ENCODE data around the gene PTGR2.
"Not testable (repeated sequence)": the region's sequence is repeated elsewhere in the genome, so short reads cannot be mapped to it uniquely, and the experiment has no call there.

Gene PTGR2

DNA sequence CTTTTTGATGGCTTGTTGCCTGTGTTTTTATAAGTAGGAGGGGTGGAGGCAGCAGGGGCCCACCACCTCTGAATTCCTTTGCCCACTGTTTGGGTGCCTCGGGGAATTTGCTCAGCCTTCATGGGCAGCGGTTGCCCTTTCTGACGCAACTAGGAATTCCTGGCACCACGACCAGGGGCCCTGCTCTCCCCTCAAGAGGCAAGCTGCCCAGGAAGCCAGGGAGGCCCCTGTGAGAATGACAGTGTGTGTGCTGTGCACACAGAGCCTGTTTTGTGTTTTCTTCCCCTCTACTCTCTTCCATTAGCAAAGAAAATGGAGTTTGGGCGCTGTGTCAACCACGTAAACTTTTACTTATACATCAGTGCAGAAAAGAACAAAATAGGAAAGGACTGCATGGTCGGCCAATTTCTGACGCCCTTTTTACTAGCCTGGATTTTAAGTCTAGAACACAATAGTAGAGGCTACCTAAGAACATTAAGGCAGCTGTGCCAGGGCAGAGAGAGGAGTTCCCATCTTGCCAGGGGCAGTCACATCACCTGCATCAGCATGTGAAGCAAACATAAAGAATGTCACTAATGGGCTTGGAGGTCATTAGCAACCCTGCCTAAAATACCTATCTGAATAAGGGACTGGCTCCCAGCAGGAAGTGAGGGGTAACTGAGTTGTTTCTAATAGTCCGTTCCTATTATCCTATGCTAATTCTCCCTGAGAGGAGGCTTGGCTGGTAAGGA is 17.9 kb upstream of the PTGR2 start:
- no peak for DNase-seq

DNA sequence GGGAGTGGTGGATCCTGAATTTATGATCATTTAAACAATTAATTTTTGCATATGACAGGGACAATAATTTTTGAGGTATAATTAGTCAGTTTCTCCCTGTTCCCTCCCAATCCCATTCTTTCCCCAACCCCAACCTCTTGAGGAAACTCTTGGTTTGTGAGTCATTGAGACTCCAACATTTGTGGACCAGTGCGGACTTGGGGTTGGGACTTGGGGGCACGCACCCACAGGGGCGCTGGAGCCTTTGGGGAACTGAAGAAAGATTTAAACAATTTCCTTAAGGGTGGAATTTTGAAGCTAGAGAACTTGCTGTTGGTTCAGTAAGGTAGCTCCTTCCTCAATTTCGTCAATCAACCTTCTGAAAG is 17.4 kb upstream of the PTGR2 start:
- no peak for DNase-seq

DNA sequence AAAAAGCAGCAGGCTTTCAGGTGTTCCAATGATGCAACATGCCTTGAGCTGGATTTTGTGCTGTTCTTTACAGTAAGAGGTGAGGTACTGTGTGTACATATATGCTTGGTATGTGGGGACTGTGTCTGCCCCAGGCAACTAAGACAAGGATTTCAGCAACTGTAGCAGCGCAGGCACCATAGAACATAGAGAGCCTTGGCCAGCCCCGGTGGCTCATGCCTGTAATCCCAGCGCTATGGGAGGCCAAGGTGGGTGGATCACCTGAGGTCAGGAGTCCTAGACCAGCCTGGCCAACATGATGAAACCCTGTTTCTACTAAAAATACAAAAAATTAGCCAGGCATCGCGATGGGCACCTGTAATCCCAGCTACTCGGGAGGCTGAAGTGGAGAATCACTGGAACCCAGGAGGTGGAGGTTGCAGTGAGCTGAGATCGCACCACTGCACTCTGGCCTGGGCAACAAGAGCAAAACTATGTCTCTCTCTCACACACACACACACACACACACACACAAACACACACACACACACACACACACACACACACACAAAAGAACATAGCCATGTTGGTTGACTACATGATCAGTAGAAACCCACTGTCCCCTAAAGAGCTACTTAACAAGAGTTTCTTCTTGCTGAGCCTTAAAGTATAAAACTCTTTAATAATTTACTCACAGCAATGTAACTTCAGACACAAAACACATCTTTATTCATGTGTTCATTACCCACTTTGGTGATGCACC is 13.2 kb upstream of the PTGR2 start:
- not testable (repeated sequence) for DNase-seq

DNA sequence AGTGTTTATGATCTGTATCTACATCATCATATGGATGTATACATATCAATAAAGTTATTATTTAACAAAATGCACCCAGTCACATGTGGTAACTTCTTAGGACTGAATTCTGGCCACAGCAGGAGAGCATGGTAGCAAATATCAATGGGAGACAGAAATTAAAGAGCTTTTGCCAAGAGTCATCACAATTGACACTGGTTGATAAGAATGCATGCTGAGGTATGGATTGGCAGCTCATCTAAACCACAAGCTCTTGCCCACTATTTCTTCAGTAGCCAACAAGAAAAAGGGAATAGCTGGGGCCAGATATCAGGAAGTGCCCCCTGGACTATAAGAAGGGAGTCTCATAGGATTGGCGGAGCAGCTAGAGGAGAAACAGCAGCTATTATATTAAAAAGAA is 9.4 kb upstream of the PTGR2 start:
- DNase-seq, result no peak

DNA sequence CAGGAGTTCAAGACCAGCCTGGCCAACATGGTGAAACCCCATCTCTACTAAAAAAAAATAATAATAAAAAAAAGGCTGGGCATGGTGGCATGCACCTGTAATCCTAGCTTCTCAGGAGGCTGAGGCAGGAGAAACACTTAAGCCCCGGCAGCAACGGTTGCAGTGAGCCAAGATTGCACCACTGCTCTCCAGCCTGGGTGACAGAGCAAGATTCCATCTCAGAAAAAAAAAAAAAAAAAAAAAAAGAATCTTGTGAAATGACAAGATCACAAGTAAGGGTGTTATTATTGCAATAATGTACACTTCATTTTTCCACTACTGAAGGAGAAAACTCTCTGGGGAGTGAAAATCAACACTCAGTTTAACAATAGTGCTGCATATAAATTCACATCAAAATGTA is 8.8 kb upstream of the PTGR2 start:
- DNase-seq, result no peak

DNA sequence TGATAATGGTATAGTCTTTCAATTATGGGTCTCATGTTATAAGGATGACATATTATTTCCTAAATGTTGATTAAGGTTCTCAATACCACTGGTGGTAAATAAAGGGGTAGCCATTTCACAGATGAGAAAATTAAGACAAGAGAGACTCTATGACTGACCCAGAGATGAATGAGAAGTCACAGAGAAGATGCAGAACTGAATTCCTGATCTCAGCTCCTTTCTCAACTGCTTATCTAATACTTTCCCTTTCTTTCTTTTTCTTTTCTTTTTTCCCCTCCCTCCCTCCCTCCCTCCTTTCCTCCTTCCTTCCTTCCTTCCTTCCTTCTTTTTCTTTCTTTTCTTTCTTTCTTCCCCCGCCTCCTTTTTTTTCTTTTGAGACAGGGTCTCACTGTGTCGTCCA is 8.3 kb upstream of the PTGR2 start:
- no peak for DNase-seq

DNA sequence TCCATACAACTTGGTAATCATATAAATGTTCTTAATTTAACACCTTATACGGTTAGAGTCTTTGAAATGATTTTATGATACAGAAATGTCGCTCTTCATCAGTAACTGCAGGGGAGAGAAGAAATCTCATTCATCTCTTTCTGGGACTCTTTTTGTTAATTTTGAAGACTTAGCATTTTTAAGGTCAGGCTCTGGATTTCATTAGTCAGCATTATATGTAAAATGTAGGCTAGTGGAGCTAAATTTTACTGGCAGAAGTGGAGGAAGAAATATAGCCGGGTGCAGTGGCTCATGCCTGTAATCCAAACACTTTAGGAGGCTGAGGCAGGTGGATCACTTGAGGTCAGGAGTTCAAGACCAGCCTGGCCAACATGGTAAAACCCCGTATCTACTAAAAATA is 4.7 kb upstream of the PTGR2 start:
- DNase-seq, result no peak

DNA sequence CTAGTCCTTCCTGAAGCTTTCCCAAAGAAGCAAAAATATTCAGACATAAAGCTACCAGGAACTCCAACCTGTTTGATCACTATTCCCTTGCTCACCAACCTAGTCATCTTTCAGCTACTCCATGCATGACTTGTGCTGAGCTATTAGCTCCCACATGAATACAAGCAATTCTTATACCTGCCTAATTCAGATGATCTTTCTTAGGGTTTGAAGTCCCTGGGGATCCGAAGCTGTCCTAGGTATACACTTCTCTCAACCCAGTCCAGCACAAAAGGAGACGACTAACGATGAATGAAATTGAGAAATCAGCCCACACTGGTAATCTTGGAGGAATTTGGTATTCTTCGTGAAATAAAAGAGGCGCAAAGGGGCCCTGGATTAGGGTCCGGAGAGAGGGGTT is 631 bp upstream of the PTGR2 start:
- DNase-seq, result peak in 1 of 2 experiments; percentile 20

DNA sequence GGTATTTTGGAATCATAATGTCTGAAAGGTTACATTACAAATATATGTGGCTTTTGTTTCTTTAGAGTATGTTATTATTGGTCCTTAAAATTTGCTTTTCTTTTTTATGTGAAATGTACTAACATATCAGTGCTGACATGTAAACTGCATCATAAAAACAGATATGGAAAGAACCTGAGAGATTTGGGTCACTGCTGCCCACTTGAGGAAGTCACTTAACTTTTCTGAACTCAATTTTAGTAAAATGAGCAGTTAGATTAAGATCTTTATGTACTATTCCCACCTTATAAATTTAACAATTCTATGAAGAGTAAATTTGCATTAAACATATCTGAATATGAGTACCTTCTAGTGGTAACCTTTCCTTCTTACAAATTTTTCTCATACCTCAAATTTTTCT is 7.5 kb downstream of the PTGR2 start:
- no peak for DNase-seq

DNA sequence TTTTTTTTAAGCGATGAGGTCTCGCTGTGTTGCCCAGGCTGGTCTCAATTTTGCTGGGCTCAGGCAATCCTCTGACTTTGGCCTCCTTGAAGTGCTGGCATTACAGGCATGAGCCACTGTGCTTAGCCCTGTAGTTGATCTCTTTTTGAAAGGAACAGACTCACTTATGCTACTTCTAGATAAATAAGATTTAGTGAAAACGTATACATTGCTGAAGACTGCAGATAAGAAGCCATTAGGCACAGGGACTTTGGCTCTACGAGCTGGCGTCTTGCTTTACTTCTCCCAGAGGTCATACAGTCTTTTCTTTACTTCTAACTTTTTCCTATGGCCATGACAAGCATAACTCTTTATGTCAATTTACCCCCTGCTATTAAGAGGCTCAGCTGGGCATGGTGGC is 9.4 kb downstream of the PTGR2 start:
- DNase-seq, result no peak

DNA sequence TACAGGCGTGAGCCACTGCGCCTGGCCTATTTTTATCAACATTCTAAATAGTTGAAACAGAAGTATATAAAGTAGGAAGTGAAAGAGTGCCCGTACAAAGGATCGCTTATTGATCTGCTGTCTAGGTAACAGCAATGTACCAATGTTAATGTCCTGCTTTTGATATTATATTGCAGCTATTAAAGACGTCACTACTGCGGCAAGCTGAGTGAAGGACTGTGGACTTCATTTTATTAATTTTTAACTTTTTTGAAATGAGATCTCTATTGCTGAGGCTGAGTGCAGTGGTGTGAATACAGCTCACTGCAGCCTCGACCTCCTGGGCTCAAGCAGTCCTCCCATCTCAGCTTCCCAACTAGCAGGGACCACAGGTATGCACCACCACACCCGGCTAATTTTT is 10.8 kb downstream of the PTGR2 start:
- no peak for DNase-seq

DNA sequence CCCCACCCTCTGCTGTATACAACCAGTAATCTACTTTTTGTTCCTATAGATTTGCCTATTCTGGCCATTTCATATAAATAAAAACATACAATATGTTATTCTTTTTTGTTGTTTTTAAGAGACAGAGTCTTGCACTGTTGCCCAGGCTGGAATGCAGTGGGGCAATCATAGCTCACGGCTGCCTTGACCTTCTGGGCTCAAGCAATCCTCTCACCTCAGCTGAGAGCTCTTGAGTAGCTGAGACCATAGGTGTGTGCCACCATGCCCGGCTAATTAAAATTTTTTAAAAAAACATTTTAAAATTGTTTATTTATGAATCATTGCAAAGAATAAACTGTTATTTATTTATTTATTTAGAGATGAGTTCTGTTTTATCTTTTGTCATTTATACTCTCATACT is 11.6 kb downstream of the PTGR2 start:
- no peak for DNase-seq

DNA sequence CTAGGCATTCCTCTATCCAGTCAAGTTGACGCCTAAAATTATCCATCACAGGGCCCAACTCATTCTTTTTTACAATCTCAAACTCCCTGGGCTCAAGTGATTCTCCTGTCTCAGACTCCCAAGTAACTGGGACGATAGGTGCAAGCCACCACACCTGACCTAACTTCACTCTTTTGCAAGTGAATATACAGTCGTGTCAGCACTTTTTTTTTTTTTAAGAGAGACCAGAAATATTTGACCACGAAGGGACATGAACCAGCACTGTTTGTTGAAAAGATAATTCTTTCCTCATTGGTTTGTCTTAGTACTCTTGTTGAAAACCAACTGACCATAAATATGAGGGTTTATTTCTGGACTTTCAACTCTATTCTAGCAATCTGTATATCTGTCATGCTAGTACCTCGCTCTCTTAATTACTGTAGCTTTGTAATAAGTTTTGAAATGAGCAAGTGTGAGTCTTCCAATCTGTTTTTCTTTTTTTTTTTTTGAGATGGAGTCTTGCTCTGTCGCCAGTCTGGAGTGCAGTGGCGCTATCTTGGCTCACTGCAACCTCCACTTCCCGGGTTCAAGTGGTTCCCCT is 14.0 kb downstream of the PTGR2 start:
- DNase-seq, result no peak

DNA sequence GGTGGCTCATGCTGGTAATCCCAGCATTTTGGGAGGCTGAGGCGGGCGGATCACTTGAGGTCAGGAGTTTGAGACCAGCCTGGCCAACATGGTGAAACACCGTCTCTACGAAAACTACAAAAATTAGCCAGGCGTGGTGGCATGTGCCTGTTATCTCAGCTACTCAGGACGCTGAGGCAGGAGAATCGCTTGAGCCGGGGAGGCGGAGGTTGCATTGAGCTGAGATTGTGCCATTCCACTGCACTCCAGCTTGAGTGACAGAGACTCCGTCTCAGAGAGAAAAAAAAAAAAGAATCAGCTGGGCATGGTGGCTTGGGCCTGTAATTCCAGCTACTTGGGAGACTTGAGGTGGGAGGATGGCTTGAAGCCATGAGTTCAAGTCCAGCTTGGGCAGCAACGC is 18.1 kb downstream of the PTGR2 start:
- not testable (repeated sequence) for DNase-seq

DNA sequence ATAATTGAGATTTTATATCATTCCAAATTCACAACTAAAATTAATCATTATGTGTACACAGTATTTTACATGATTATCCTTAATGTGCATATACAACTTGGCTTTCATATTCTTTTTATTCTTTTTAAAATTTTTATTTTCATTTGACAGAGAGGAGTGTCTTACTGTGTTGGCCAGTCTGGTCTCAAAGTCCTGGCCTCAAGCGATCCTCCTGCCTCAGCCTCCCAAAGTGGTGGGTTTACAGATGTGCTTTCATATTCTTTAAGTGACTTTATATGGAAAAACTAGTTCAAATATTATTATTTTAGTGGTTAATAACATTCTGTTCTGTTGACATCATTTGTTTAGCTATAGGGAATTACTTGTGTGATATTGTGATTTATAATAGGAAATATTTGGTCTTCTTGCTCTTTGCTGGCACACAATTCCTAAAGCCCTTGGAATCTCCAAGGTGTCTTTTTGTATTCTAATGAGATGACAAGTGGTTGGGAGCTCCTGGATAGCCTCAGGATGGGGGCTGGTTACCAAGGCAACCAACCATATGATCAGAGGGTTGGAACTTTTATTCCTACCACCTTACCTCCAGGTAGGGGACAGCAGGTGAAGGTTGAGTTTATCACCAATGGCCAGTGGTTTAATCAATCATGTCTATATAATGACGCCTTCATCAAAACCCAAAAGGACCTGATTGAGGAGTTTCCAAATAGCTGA is 19.0 kb downstream of the PTGR2 start:
- no peak for DNase-seq

DNA sequence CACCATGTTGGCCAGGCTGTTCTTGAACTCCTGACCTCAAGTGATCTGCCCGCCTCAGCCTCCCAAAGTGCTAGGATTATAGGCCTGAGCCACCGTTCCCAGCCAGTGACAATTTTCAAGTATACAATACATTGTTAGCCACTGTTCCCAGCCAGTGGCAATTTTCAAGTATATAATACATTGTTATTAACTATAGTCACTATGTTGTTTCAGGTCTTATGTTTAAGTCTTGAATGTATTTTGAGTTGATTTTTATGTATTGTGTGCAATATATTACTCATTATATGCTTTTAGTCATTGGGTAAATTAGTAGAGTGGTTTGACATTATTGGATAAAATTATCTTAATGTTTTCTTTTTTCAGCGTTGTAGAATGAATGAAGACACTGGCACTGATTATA is 22.0 kb downstream of the PTGR2 start:
- no peak for DNase-seq

DNA sequence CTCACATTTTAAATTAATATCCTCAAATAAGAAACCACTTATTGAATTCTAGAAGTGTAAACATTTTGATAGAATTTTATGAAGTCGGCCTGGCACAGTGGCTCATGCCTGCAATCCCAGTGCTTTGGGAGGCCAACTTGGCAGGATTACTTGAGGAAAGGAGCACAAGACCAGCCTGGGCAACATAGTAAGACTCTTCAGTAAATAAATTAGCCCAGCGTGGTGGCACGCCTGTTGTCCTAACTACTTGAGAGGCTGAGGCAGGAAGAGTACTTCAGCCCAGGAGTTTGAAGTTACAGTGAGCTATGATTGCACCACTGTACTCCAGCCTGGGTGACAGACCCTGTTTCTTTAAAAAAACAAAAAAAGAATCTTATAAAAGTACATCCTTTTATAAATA is 26.2 kb downstream of the PTGR2 start:
- no peak for DNase-seq

DNA sequence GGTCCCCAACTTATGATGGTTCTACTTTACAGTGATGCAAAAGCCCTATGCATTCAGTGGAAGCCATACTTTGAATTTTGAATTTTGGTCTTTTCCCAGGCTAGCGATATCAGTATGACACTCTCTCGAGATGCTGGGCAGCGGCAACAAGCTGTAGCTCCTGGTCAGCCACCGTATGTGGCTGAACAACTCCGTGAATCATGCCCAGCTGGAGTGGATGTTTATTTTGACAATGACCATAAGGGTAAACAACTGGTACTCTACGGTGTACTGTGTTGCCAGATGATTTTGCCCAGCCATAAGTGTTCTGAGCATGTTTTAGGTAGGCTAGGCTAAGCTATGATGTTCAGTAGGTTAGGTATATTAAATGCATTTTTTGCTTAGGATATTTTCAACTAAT is 26.8 kb downstream of the PTGR2 start:
- DNase-seq, result no peak

DNA sequence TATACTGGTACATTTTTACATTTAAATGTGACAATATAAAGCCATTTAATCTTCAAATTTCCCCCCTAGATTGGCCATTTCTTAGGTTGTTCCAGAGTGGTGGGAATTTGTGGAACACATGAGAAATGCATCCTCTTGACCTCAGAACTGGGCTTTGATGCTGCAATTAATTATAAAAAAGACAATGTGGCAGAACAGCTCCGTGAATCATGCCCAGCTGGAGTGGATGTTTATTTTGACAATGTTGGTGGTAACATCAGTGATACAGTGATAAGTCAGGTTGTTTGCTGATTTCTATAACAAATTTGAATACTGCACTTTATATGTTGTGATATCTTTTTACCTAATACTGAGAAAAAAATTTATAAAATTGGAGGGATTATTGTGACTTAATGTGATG is 27.4 kb downstream of the PTGR2 start:
- no peak for DNase-seq

DNA sequence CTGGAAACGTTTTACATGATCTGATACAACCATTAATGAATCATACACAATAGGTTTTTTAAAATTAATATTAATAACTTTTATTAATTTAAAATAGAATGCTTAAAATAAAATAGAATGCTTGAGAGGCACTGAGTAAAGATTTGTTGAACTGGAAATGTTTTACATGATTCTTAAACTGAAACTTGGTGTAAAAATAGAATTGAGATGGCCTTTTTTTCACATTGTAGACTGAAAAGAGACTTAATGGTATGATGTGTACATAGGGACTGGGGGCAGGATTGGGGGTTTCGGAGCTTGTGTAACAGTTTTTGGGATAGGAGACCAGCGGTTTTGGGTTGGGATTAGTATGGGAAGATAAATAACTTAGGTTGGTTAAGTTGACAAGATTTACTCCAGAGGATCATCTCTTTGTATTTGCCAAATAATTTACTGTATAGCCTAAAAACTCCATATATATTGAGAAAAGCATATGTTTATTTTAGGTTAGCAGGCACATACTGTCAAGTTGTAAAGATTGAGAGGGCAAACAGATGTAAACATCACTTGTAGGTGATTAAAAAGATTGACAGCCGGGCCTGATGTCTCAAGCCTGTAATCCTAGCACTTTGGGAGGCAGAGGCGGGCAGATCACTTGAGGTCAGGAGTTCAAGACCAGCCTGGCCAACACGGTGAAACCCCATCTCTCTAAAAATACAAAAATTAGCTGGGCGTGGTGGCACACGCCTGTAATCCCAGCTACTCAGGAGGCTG is 33.0 kb downstream of the PTGR2 start:
- DNase-seq, result no peak

DNA sequence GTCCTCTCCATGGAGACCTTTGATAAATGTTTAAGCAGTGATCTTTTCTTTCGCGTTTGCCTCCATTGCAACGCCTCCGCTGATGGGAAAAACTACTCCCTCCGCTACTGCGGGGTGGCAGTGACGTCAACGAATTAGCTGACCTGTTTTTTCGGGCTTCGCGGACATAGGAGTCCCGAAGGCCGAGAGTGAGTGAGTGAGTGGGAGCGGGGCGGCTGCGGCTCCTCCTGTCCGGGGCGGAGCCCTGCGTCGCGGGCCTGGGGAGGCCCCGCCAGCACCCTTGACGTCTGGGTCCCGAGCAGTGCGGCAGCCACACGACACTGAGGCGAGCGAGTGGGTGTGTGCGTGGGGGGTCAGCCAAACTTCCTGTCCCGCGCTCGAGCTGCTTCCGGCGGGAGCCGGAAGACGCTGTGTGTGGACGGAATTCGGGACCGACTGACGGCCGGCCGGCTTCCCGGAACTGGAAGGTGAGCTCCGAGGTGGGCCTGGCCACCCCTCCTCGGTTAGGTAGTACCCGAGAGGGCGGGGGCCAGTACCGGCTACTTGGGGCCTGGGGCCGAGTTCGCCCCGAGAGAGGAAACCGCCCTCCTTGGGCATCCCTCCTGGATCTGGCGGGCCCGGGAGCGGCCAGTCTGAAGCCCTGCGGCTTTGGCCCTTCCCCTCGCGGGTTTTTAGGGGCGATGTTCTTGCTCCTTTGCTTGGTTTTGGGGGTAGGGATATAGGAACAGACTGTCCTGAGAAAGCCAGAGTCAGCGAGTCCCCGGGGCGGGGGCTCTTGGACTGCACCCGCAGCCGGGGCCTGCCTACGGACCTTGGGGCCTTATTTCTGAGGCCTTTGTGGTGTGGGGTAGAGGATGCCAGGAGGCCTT is 35.1 kb downstream of the PTGR2 start, which contains the start of gene ZNF410:
Gene ZNF410 (plus strand): TSS at position 411 of the 869 bp plus-strand sequence. CDS start 5,317 bp downstream, outside the sequence.
- DNase-seq, result peak; percentile 91 to 95

DNA sequence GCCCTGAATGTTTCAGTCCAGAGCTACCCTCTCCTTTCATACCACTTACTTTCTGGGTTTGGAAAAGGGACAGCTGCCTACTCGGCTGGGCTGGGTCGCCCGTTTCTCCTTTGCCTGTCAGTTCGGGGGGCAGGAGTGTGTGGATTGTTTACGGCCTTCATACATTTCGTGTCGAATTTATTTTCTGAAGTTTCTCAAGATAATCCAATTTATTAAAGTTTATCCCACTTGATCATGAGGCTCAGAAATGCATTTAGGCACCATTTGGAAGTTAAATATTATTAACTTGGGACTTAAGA is 35.6 kb downstream of the PTGR2 start:
- no peak for DNase-seq
